ENCODE results near the gene OCLN. TPM values are rescaled to one million over a fixed set of nuclear protein-coding genes. Genes with fewer than 3 reads are reported as not detected.
"Not testable (repeated sequence)": the region's sequence is repeated elsewhere in the genome, so short reads cannot be mapped to it uniquely, and the experiment has no call there.

Gene OCLN
- total RNA-seq, 1 experiment from 2014 or later: 45.6 TPM

GRCh38 chr5:69498384-69498783, 5.8 kb downstream of the OCLN start:
- H3K27me3 ChIP-seq (replicated peaks): no peaks in the 10 kb centered on the region
- H3K9me3 ChIP-seq (replicated peaks): 0 out of 2 replicates have a peak, but pooled peaks cover 5% of the 10 kb centered on the region
- DNase-seq (ENCODE audit: low read depth in 1 of 2, low spot score in 2 of 2): peak; percentile 82 to 90
- no peak overlapping the region for H3K4me3 ChIP-seq
- H3K27ac ChIP-seq: peak overlapping the region; percentile 98
- peaks cover 82% of the 10 kb centered on the region for H3K4me1 ChIP-seq (replicated peaks)
- H3K36me3 ChIP-seq: 0 out of 2 replicates have a peak, but pooled peaks cover 2% of the 10 kb centered on the region

DNA sequence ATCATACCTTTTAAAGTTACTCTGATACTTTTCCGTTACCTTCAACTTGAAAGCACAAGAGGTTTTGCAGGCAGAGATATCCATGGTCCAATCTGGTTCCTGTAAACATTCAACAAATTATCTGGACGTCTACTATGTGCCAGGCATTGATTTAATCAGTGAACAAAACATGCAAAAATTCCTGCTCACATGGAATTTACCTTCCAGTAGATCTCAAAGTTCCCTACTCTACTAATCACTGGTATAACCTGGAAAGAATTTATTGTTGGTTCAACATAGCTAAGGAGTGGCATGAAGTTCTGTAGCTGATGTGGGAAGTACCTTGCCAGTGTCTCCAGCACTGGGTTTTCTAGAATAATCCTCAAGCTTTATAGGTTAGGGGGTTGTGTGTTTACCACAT, 9.8 kb downstream of the OCLN start:
- no peak for DNase-seq (ENCODE audit: low read depth in 1 of 2, low spot score in 2 of 2)
- H3K9me3 ChIP-seq (replicated peaks): 0 out of 2 replicates have a peak, but pooled peaks cover 5% of the 10 kb centered on the region
- peak overlapping the region; percentile 98 for H3K27ac ChIP-seq
- no peak overlapping the region for H3K4me3 ChIP-seq
- peaks cover 33% of the 10 kb centered on the region for H3K36me3 ChIP-seq
- no peaks in the 10 kb centered on the region for H3K27me3 ChIP-seq (replicated peaks)
- peaks cover 63% of the 10 kb centered on the region for H3K4me1 ChIP-seq (replicated peaks)

GRCh38 chr5:69502767-69503488, 10.3 kb downstream of the OCLN start:
- no peaks in the 10 kb centered on the region for H3K27me3 ChIP-seq (replicated peaks)
- H3K4me3 ChIP-seq: no peak overlapping the region
- H3K9me3 ChIP-seq (replicated peaks): 0 out of 2 replicates have a peak, but pooled peaks cover 5% of the 10 kb centered on the region
- DNase-seq (ENCODE audit: low read depth in 1 of 2, low spot score in 2 of 2): peak in 1 of 2 experiments; percentile 74
- peak overlapping the region; percentile 98 for H3K27ac ChIP-seq
- peaks cover 33% of the 10 kb centered on the region for H3K36me3 ChIP-seq
- H3K4me1 ChIP-seq (replicated peaks): peaks cover 58% of the 10 kb centered on the region

DNA sequence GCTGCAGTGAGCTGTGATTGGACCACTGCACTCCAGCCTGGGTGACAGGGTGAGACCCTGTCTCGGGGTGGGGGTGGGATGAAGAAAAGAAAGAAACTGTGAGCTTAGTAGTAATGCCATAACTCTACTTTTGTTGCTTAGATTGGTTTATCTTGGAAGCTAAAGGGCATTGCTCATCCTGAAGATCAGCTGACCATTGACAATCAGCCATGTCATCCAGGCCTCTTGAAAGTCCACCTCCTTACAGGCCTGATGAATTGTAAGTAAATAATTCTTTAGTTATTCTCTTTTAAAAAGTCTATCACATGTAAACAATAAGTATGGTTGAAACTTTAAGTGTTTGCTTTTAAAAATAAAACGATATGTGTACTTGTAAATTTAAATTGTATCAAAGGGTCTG, 11.4 kb downstream of the OCLN start:
- DNase-seq (ENCODE audit: low read depth in 1 of 2, low spot score in 2 of 2): no peak
- H3K4me1 ChIP-seq (replicated peaks): peaks cover 52% of the 10 kb centered on the region
- H3K9me3 ChIP-seq (replicated peaks): 0 out of 2 replicates have a peak, but pooled peaks cover 5% of the 10 kb centered on the region
- peaks cover 37% of the 10 kb centered on the region for H3K36me3 ChIP-seq
- no peak overlapping the region for H3K4me3 ChIP-seq
- H3K27me3 ChIP-seq (replicated peaks): no peaks in the 10 kb centered on the region
- peak overlapping the region; percentile 9 for H3K27ac ChIP-seq

DNA sequence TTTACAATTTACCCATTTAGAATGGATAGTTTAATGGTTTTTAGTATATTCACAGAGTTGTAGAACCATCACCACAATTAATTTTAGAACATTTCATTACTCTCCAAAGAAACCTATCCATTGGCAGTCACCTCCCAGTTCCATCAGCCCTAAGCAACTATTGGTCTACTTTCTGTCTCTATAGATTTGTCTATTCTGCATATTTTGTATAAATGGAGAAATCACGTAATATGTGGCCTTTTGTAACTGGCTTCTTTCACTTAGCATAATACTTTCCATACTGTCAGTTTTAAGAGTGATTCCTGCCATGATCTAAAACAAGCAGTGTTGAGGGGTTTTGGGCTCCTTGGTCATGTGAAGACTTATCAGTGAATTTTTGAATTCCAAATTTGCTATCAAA, 12.7 kb downstream of the OCLN start:
- Histone ChIP-seq H3K36me3 (peaks cover 49% of the 10 kb centered on the region), H3K27ac (no peak overlapping the region), H3K9me3 (replicated peaks) (0 out of 2 replicates have a peak, but pooled peaks cover 5% of the 10 kb centered on the region), H3K27me3 (replicated peaks) (no peaks in the 10 kb centered on the region), H3K4me3 (no peak overlapping the region), H3K4me1 (replicated peaks) (peaks cover 42% of the 10 kb centered on the region)
- no peak for DNase-seq (ENCODE audit: low read depth in 1 of 2, low spot score in 2 of 2)

- Histone ChIP-seq H3K4me1 (replicated peaks) (peaks cover 22% of the 10 kb centered on the region), H3K36me3 (peaks cover 53% of the 10 kb centered on the region), H3K9me3 (replicated peaks) (no peaks in the 10 kb centered on the region), H3K27ac (no peak overlapping the region), H3K4me3 (no peak overlapping the region), H3K27me3 (replicated peaks) (no peaks in the 10 kb centered on the region)
- DNase-seq (ENCODE audit: low read depth in 1 of 2, low spot score in 2 of 2): no peak
Measured at GRCh38 chr5:69509212-69509611, 16.6 kb downstream of the OCLN start.

- no peaks in the 10 kb centered on the region for H3K27me3 ChIP-seq (replicated peaks)
- H3K4me3 ChIP-seq: no peak overlapping the region
- no peak overlapping the region for H3K27ac ChIP-seq
- H3K36me3 ChIP-seq: peaks cover 39% of the 10 kb centered on the region
- no peak for DNase-seq (ENCODE audit: low read depth in 1 of 2, low spot score in 2 of 2)
- H3K9me3 ChIP-seq (replicated peaks): no peaks in the 10 kb centered on the region
- H3K4me1 ChIP-seq (replicated peaks): peaks cover 22% of the 10 kb centered on the region
Measured at GRCh38 chr5:69510694-69511093, 18.1 kb downstream of the OCLN start.

DNA sequence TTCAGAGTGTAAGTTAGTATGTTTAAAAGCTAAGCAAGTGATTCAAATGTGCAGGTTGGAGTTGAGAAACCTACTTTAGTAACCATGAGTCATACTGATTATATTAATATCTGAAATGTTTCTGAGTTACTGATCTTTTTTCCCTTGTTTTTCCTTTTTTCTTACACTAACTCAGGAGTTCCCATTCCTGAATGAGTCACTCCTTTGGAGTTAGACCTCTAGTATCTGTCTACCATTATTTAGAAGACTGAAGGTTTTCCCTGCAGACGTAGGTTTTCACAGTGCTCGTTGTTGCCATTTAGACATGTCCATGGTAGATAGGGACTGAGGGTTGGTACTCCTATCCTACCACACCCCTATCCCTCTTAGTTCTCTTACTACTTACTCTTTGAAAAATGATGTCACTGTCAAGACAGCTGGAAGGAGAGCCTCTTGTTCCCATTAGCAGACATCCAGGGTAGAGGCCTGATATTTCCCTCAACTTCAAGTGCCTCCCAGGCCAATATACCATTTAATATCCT, 20.2 kb downstream of the OCLN start:
- Histone ChIP-seq H3K9me3 (replicated peaks) (no peaks in the 10 kb centered on the region), H3K36me3 (peaks cover 26% of the 10 kb centered on the region), H3K4me1 (replicated peaks) (peaks cover 39% of the 10 kb centered on the region), H3K27me3 (replicated peaks) (no peaks in the 10 kb centered on the region), H3K4me3 (no peak overlapping the region), H3K27ac (peak overlapping the region; percentile 14)
- DNase-seq (ENCODE audit: low read depth in 1 of 2, low spot score in 2 of 2): peak in 1 of 2 experiments; percentile 49

- H3K27me3 ChIP-seq (replicated peaks); DNase-seq (ENCODE audit: low read depth in 1 of 2, low spot score in 2 of 2): not testable (repeated sequence)
Measured at GRCh38 chr5:69515570-69515969, 23.0 kb downstream of the OCLN start.

DNA sequence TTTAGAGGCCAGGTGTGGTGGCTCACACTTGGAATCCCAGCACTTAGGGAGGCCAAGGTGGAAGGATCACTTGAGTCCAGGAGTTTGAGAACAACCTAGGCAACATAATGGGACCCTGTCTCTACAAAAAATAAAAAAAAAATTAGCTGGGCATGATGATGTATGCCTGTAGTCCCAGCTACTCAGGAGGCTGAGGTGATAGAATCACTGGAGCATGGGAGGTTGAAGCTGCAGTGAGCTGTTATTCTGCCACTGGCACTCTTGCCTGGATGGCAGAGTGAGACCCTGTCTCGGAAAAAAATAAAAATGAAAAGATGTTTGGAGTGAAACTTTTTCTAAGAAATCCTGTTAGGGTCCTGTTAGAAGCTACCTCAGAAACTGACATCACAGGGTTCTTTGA, 24.2 kb downstream of the OCLN start:
- H3K4me1 ChIP-seq (replicated peaks): peaks cover 74% of the 10 kb centered on the region
- peak overlapping the region; percentile 62 for H3K27ac ChIP-seq
- DNase-seq (ENCODE audit: low read depth in 1 of 2, low spot score in 2 of 2): no peak
- no peaks in the 10 kb centered on the region for H3K9me3 ChIP-seq (replicated peaks)
- 0 out of 2 replicates have a peak, but pooled peaks cover 7% of the 10 kb centered on the region for H3K36me3 ChIP-seq
- no peak overlapping the region for H3K4me3 ChIP-seq
- H3K27me3 ChIP-seq (replicated peaks): no peaks in the 10 kb centered on the region

More at GRCh38 chr5:69515570-69515969, 23.0 kb downstream of the OCLN start:
- H3K4me3 ChIP-seq; H3K9me3 ChIP-seq (replicated peaks); H3K27ac ChIP-seq; H3K36me3 ChIP-seq: not testable (repeated sequence)
- H3K4me1 ChIP-seq (replicated peaks): peaks cover 62% of the 10 kb centered on the region

DNA sequence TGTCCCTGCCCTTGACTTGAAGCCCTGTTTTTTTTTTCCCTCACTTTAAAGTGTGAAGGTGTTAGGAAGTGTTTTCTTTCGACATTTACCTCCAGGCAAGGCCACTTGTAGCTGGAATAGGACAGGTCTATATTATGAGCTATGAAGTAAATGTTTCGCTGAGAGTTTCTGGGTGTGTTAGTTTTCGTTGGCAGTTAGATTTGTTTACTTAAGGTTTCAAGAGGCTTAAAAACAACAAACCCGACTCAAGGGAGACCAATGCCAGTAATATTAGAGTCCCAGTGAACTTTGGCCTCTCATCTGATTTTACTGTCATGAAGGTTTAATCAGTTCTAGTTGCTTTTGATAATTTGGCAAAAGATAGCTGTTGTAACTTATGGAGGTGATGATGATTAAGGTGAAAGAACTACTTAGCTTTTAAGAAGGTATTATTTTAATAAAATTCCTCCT, 25.2 kb downstream of the OCLN start:
- no peaks in the 10 kb centered on the region for H3K9me3 ChIP-seq (replicated peaks)
- H3K27me3 ChIP-seq (replicated peaks): no peaks in the 10 kb centered on the region
- peak in 1 of 2 experiments; percentile 86 for DNase-seq (ENCODE audit: low read depth in 1 of 2, low spot score in 2 of 2)
- 0 out of 2 replicates have a peak, but pooled peaks cover 7% of the 10 kb centered on the region for H3K36me3 ChIP-seq
- H3K4me3 ChIP-seq: no peak overlapping the region
- H3K27ac ChIP-seq: peak overlapping the region; percentile 61
- peaks cover 69% of the 10 kb centered on the region for H3K4me1 ChIP-seq (replicated peaks)

DNA sequence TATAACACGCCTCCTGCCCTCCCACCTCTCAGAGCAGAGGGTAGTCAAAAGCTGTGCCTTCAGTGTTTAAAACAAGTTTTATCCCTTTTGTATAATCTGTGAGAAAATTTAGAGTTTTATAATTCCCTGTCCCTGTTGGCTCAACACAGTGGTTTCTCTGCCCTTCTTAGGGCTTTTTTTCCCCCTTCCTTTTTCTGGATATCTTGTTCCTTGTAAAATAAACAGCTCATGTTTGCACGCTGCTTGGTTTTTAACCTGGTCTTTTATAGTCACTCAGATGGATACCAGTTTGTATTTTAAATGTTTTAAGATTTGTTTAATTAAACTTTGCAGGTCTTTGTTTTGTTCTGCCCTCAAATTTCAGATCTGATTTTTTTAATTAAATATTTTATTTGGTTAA, 26.7 kb downstream of the OCLN start:
- Histone ChIP-seq H3K27ac (peak overlapping the region; percentile 61), H3K27me3 (replicated peaks) (no peaks in the 10 kb centered on the region), H3K4me3 (no peak overlapping the region), H3K36me3 (no peaks in the 10 kb centered on the region), H3K4me1 (replicated peaks) (peaks cover 59% of the 10 kb centered on the region), H3K9me3 (replicated peaks) (no peaks in the 10 kb centered on the region)
- no peak for DNase-seq (ENCODE audit: low read depth in 1 of 2, low spot score in 2 of 2)

- peaks cover 49% of the 10 kb centered on the region for H3K4me1 ChIP-seq (replicated peaks)
- H3K9me3 ChIP-seq (replicated peaks): no peaks in the 10 kb centered on the region
- H3K27me3 ChIP-seq (replicated peaks): no peaks in the 10 kb centered on the region
- no peak for DNase-seq (ENCODE audit: low read depth in 1 of 2, low spot score in 2 of 2)
- H3K27ac ChIP-seq: peak overlapping the region; percentile 70
- no peaks in the 10 kb centered on the region for H3K36me3 ChIP-seq
- no peak overlapping the region for H3K4me3 ChIP-seq
Measured at GRCh38 chr5:69522035-69522434, 29.4 kb downstream of the OCLN start.

DNA sequence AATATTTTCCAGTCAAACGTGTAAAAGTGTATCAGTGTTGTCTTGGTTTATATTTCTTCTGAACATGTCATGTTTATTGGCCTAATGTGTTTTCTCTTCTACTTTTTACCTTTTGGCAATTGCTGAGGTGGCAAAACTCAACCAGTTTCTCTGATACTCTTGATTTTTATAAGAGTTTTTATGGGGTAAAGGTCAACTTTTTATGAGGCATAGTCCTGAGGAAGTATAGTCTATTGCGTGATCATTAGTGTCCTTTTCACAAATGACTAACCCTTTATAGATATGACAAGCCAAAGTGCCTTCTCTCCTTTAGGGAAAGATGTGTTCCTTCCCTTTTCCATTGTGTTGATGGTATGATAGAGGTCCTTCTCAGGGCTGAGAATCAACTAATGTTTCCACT, 32.9 kb downstream of the OCLN start:
- Histone ChIP-seq H3K9me3 (replicated peaks) (no peaks in the 10 kb centered on the region), H3K4me3 (no peak overlapping the region), H3K27me3 (replicated peaks) (no peaks in the 10 kb centered on the region), H3K36me3 (peaks cover 4% of the 10 kb centered on the region; the same call in 1 of the 2 replicates), H3K27ac (no peak overlapping the region), H3K4me1 (replicated peaks) (peaks cover 15% of the 10 kb centered on the region)
- DNase-seq (ENCODE audit: low read depth in 1 of 2, low spot score in 2 of 2): no peak

All from SJSA1 (cell line).